ENCODE data around the gene SERPINH1.

SERPINH1 gene

GRCh38 chr11:75553182-75553581 lies 8.9 kb upstream of the SERPINH1 start:
- POLR2A ChIA-PET (ENCODE audit: low non-redundant PET), result no interaction called here
- peak overlapping the region; percentile 97 for H3K27ac ChIP-seq
- CTCF ChIA-PET, result interaction anchor here (0.5 to 0.7 kb wide), 3 partner anchors 21 to 213 kb away, joined by 3 to 5 read pairs (median 3); no protein-coding TSS in a partner anchor
- TF ChIP-seq, protein P1, sequence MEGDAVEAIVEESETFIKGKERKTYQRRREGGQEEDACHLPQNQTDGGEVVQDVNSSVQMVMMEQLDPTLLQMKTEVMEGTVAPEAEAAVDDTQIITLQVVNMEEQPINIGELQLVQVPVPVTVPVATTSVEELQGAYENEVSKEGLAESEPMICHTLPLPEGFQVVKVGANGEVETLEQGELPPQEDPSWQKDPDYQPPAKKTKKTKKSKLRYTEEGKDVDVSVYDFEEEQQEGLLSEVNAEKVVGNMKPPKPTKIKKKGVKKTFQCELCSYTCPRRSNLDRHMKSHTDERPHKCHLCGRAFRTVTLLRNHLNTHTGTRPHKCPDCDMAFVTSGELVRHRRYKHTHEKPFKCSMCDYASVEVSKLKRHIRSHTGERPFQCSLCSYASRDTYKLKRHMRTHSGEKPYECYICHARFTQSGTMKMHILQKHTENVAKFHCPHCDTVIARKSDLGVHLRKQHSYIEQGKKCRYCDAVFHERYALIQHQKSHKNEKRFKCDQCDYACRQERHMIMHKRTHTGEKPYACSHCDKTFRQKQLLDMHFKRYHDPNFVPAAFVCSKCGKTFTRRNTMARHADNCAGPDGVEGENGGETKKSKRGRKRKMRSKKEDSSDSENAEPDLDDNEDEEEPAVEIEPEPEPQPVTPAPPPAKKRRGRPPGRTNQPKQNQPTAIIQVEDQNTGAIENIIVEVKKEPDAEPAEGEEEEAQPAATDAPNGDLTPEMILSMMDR (conservative IDR thresholded peaks at IDR 0.05; ENCODE audit: low read depth), result no peak
- DNase-seq (ENCODE audit: low spot score), result no peak

DNA sequence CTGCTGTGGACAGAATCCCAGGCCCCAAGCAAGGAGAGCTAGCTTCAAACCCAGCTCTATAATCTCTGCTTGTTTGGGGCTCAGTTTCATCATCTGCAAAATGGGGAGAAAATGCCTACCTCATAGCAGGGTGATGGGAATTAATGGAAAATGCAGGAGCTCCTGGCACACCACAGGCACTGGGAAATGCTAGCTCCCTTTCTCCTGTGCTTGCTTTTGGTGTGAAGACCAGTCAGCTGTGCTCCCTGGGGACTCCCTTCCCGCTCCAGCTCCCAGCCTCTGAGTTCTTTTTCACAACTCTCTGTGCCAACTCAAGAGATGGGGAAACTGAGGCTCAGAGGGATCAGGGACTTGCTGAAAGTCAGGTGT lies 8.2 kb upstream of the SERPINH1 start:
- TF ChIP-seq, protein P1 (conservative IDR thresholded peaks at IDR 0.05; ENCODE audit: low read depth), result no peak
- H3K27ac ChIP-seq, result peak overlapping the region; percentile 97
- no peak for DNase-seq (ENCODE audit: low spot score)
- ChIA-PET POLR2A (ENCODE audit: low non-redundant PET) (interaction anchor here (1.1 kb wide), 1 partner anchor 9 kb away, joined by 8 read pairs; the partner anchor contains the start of gene SERPINH1), CTCF (interaction anchor here (0.6 to 0.7 kb wide), 3 partner anchors 16 to 213 kb away, joined by 3 to 4 read pairs (median 3); no protein-coding TSS in a partner anchor)

DNA sequence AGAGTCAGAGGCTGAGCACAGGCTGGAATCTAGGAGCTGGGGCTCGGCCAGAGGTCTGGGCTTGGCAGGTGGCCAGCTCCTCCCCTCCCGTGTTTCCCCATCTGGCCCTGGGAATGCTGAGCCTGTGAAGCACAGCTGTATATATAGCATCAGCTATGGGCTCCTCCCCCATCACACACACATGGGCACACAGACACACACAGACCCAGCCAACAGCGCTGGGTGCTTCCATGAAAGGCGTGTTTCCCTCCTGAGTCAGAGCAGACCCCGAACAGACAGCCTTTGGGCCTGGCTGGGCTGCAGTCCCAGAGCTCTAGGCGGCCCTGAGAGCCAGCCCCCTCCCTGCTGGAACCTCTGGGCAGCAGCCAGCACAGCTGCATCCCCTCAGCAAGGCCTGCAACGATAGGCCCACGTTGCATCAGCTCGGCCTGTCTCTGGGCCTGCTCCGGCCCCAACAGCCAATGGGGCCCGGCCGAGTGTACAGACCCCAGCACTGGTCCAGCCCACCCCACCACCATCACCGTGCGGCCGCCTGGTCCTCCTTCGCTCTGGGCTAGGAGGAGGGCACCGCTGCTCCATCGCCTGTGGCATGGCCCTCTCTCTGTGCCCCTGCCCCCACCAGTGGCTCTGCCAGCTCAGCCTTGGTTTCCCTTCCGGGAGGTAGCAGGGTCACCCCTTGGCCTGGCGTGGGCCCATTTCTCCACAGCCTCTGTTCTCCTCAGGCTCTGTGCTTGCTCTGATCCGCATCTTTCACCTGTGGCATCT lies 7.6 kb upstream of the SERPINH1 start:
- no peak for DNase-seq (ENCODE audit: low spot score)

DNA sequence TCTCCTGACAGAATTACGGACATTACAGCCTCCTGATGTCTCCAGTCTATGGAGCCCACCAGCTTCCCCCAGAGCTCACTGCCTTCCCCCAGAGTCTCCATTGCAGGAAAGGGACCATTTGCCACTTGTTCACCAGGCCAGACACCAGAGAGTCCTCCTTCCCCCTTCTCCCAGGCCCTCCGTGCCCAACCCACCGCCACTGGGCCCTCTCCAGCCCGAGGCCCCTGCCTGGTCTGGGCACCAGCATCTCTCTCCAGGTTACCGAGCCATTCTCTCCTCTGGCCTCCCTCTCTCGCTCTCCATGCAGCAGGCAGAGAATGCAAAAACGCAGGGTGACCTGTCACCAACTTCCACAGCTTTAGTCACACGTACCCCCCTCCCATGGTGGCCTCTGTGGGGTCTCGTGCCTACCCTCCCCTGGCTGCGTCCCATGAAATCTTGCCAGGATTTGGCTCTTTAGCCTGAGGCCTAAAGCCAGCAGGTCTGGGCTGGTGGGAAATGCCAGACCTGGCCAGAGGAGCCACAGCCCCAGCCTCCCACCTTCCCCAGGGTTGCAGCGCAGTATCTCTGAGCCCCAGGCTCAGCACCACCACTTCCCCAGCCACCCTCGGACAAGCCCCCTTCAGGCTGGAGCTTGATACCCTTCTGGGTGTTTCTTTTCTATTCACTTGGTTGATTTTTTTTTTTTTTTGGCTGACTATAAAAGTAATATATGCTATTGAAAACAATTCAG lies 6.8 kb upstream of the SERPINH1 start:
- CTCF ChIA-PET, result interaction anchor here (0.7 kb wide), 1 partner anchor 1505 kb away, joined by 4 read pairs; no protein-coding TSS in a partner anchor
- H3K27ac ChIP-seq, result peak overlapping the region; percentile 97
- TF ChIP-seq, protein P1 (conservative IDR thresholded peaks at IDR 0.05; ENCODE audit: low read depth), result no peak
- POLR2A ChIA-PET (ENCODE audit: low non-redundant PET), result no interaction called here
- DNase-seq (ENCODE audit: low spot score), result no peak

More for the DNA sequence above, 7.6 kb upstream of the SERPINH1 start:
- ChIA-PET POLR2A (ENCODE audit: low non-redundant PET) (interaction anchor here (1.1 kb wide), 1 partner anchor 8 kb away, joined by 8 read pairs; the partner anchor contains the start of gene SERPINH1), CTCF (interaction anchor here (0.6 to 0.7 kb wide), 2 partner anchors 16 to 22 kb away, joined by 3 to 4 read pairs; no protein-coding TSS in a partner anchor)
- TF ChIP-seq, protein P1 (conservative IDR thresholded peaks at IDR 0.05; ENCODE audit: low read depth), result no peak
- H3K27ac ChIP-seq, result peak overlapping the region; percentile 97

GRCh38 chr11:75556275-75556674 lies 5.8 kb upstream of the SERPINH1 start:
- peak overlapping the region; percentile 97 for H3K27ac ChIP-seq
- ChIA-PET POLR2A (ENCODE audit: low non-redundant PET) (no interaction called here), CTCF (no interaction called here)
- TF ChIP-seq, protein P1 (conservative IDR thresholded peaks at IDR 0.05; ENCODE audit: low read depth), result no peak
- no peak for DNase-seq (ENCODE audit: low spot score)

DNA sequence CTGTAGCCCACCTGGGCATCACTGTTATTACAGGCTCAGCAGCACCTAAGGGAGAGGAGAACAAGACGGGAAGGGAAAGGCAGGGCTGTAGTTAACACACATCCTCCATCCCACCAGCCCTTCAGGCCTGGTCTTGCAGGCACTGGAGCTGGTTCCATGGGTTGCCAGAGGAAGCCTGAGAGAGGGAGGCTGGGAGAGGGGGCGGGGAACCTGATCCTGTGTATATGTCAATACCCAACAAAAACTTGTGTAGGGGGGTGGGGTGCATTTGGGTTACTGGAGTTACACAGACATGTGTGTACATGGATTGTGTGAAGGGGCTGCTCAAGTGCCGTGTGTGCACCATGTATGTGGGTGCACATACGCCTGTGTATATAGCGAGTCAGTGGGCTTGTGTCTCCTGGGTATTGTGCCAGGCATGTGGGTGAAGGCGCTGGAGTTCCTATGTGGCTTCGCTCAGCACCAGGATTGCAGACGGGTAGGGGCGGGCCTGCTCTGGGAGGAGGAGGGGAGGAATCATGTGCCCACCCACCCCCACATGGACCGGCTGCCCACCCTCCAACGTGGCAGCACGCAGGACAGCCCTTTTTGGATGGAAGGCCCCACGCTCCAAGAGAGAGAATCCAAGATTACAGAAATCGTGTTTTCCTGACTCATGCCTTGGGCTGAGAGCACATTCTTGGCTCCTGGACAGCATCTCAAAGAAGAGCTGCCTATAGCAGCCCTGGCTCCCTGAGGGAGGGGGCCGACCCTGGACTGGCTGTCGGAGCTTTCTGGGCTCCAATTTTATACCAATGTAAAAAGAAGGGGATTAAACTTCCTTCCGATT lies 4.2 kb upstream of the SERPINH1 start:
- TF ChIP-seq, protein P1 (conservative IDR thresholded peaks at IDR 0.05; ENCODE audit: low read depth), result no peak
- H3K27ac ChIP-seq, result peak overlapping the region; percentile 97
- DNase-seq (ENCODE audit: low spot score), result no peak
- ChIA-PET CTCF (no interaction called here), POLR2A (ENCODE audit: low non-redundant PET) (no interaction called here)
